ENCODE results near the gene ATAD2B.
"Not testable (repeated sequence)": the region's sequence is repeated elsewhere in the genome, so short reads cannot be mapped to it uniquely, and the experiment has no call there.

ATAD2B gene

GRCh38 chr2:23926750-23927571 is at the start of gene ATAD2B:
TSS of gene ATAD2B (minus strand) at chr2:23927123. CDS start at chr2:23926770, 353 bp downstream.
- peak within 1 kb of the TSS; percentile 82 for H3K4me3 ChIP-seq (ENCODE audit: low read depth, low read length)
- peak; percentile 98 for DNase-seq (ENCODE audit: low read depth)
- peak; percentile 82 for TF ChIP-seq CTCF (IDR thresholded peaks at IDR 0.05; ENCODE audit: insufficient read depth, low read depth, low read length, missing control alignments)

- no peak for DNase-seq (ENCODE audit: low read depth)
- no peak for TF ChIP-seq CTCF (IDR thresholded peaks at IDR 0.05; ENCODE audit: insufficient read depth, low read depth, low read length, missing control alignments)
- H3K4me3 ChIP-seq (ENCODE audit: low read depth, low read length) = no peak overlapping the region
These were observed 40.9 kb upstream of the ATAD2B start for GRCh38 chr2:23967846-23968245.

- H3K4me3 ChIP-seq (ENCODE audit: low read depth, low read length) = no peak overlapping the region
- peak; percentile 11 for TF ChIP-seq CTCF (IDR thresholded peaks at IDR 0.05; ENCODE audit: insufficient read depth, low read depth, low read length, missing control alignments)
- peak; percentile 41 for DNase-seq (ENCODE audit: low read depth)
These were observed 27.5 kb upstream of the ATAD2B start for GRCh38 chr2:23954325-23955014.

- H3K4me3 ChIP-seq (ENCODE audit: low read depth, low read length) = no peak overlapping the region
- TF ChIP-seq CTCF (IDR thresholded peaks at IDR 0.05; ENCODE audit: insufficient read depth, low read depth, low read length, missing control alignments) = no peak
- no peak for DNase-seq (ENCODE audit: low read depth)
These were observed 26.7 kb upstream of the ATAD2B start for GRCh38 chr2:23953625-23954024.

- not testable (repeated sequence) for DNase-seq (ENCODE audit: low read depth); H3K4me3 ChIP-seq (ENCODE audit: low read depth, low read length)
These were observed 25.6 kb upstream of the ATAD2B start for GRCh38 chr2:23952558-23952957.

- DNase-seq (ENCODE audit: low read depth) = no peak
- TF ChIP-seq CTCF (IDR thresholded peaks at IDR 0.05; ENCODE audit: insufficient read depth, low read depth, low read length, missing control alignments) = no peak
- H3K4me3 ChIP-seq (ENCODE audit: low read depth, low read length) = no peak overlapping the region
These were observed 20.4 kb upstream of the ATAD2B start for GRCh38 chr2:23947350-23947749.

GRCh38 chr2:23944976-23945375 is 18.1 kb upstream of the ATAD2B start:
- no peak for DNase-seq (ENCODE audit: low read depth)
- no peak overlapping the region for H3K4me3 ChIP-seq (ENCODE audit: low read depth, low read length)
- TF ChIP-seq CTCF (IDR thresholded peaks at IDR 0.05; ENCODE audit: insufficient read depth, low read depth, low read length, missing control alignments) = no peak

Data from GM12865 (cell line).